Astrocyte of the hippocampus (primary cell): ENCODE data around the gene ZFP57.
A peak's percentile ranks its signal among the peaks of the same experiment; 100 is the strongest.

ENCODE experiments used
- DNase-seq: peaks from one replicate; pipeline ENCODE4 v3.0.0; 2011; ENCODE audit warnings: low read depth, low spot score

Gene ZFP57

DNA sequence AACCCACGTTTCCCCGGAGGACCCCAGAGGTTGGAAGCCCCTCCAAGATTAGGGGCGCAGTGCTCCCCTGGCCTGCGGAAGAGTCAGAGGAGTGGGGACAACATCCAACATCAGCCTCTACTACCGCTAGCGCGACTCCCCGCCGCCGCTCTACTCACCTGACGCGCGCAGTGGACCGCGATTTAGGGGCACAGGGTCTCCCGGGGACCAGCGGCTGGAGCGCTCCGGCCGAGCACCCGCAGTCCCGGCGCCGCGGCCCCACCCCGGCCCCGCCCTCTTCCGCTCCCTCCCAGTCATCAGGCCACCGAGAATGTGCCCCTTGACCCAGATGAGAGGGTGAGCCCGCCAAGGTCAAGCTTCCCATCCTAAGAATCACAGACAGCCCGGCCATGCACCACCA lies at the start of gene ZFP57:
Gene ZFP57 (minus strand): TSS at position 249 of the 400 bp plus-strand sequence. CDS start 4,149 bp downstream, outside the sequence.
- DNase-seq, result no peak

DNA sequence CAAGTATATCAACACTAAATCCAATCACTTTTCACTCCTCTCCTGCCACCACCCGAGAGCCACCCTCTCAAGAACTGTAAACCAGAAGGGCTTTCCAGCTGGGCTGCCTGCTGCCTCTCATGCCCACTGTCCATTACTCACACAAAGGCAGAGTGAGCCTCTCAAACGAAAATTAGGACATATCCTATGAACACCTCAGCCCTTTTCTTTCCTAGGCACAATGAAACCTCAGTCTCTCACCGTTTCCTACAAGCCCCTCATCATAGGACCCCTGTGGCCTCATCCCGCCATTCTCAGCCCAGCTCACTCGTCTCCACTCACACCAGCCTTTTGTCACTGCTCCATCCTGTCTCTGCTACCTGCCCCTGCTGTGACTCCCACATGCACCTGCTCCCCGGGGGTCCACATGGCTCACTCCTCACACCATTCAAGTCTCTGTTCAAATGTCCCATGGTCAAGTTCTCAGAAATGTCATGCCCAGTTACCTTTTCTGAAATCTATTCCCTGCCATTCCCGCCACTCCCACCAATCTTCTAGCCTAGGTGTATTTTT lies 49.7 kb upstream of the ZFP57 start:
- no peak for DNase-seq

DNA sequence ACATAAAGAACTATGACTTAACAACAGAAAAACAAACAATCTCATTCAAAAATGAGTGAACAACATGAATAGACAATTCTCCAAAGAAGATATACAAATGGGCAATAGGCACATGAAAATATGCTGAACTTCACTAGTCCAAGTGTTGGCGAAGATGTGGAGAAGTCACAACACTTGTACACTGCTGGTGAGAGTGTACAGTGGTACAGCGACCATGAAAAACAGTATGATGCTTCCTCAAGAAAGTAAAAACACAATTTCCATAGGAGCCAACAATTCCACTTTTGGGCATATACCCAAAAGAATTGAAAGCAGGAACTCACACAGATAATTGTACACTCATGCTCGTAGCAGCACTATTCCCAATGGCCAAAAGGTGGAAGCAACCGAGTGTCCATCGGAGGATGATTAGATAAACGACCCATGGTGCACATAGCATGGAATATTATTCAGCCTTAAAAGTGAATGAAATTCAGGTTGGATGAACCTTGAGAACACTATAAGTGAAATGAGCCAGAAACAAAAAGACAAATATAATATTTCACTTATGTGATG lies 48.9 kb upstream of the ZFP57 start:
- no peak for DNase-seq

DNA sequence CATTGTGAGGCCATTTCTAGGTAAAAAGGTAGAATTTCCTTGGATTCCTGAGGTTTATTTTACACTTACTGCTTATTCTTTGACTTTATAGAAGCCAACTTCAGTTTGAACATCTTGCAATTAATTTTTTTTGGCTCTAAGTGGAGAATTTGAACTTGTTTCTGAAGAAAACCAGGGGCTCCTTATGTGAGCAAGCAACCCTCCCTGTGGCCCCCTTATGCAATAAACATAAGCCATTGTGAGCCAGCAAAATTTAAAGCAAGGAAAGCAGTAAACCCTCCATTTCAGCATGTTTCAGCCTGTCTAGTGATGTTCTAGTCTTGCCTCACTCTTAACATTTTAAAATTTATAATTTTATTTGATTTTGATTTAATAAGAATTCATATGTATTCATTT lies 47.9 kb upstream of the ZFP57 start:
- no peak for DNase-seq

DNA sequence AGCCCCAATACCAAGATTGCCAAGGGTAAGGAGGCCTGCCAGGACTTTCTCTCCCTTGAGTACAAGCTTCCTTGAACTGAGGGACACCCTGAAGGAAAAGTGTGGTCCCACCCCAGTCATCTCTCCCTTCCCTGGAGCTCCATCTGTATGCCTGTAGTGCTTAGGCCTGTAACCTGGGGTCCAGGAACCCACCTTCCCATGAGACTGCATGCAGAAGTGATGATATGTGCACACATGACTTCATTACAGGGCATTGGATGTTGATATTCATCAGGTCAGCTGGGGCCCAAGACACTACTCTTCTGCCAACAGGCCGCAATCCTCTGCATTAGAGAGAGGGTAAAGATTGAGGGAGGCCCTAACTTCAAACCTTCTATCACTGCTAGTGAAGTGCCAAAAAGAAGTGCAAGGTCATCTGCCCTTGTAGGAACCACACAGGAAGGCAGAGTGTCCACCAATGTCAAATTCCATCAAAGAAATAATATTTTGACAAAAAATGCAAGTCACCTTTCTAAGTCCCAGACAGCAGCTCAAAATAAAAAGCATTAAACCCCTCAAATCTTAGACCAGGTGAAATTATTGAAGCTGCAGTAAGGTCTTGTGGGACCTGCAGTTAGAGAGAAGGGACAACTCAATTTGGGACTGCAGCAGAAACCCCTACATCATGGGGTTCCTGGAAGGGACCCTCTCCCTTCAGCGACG lies 47.4 kb upstream of the ZFP57 start:
- no peak for DNase-seq

DNA sequence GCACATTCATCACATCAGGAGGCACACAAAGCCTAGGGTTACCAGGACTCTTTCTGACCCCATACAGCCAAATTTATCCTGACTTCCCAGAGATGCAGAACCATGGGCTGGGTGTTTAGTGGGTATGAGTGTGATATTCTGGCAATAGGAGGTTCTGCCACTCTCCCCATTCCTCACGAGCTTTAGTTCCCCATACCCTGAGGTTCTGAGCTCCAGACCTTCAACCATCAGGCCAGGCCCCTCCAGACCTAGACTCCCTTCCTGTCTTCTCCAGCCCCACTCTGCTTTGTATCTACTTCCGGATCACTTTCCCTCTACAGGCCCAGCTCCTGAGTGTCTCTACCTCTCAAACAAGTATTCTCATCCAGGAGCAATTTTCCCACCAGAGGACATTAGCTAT lies 46.7 kb upstream of the ZFP57 start:
- DNase-seq, result no peak

DNA sequence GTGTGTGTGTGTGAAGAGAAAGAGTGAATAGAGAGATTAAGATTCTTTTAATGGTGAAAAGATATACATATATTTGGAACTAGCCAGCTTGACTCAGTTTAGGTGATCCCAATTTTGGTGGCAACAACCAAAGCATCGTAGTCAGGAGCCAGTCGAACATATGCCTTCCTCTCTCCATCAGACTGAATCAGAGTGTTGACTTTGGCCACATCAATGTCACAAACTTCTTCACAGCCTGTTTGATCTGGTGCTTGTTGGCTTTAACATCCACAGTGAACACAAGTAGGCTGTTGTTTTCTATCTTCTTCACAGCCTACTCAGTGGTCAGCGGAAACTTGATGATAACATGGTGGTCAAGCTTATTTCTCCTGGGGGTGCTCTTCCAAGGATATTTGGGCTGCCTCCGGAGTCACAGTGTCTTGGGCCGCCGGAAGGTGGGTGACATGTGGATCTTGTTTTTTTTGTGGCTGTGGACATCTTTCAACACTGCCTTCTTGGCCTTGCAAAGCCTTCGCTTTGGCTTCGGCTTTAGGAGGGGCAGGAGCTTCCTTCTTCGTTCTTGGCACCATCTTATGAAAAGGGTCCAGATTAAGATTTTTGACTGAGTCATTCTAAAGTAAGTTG lies 45.7 kb upstream of the ZFP57 start:
- DNase-seq, result no peak

DNA sequence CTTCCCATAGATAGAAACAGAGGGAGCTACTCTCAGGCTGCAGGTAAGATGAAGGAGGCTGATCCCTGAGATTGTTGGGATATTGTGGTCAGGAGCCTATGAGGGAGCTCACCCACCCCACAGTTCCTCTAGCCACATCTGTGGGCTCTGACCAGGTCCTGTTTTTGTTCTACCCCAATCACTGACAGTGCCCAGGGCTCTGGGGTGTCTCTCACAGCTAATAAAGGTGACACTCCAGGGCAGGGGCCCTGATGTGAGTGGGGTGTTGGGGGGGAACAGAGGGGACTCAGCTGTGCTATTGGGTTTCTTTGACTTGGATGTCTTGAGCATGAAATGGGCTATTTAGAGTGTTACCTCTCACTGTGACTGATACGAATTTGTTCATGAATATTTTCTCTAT lies 45.0 kb upstream of the ZFP57 start:
- no peak for DNase-seq

DNA sequence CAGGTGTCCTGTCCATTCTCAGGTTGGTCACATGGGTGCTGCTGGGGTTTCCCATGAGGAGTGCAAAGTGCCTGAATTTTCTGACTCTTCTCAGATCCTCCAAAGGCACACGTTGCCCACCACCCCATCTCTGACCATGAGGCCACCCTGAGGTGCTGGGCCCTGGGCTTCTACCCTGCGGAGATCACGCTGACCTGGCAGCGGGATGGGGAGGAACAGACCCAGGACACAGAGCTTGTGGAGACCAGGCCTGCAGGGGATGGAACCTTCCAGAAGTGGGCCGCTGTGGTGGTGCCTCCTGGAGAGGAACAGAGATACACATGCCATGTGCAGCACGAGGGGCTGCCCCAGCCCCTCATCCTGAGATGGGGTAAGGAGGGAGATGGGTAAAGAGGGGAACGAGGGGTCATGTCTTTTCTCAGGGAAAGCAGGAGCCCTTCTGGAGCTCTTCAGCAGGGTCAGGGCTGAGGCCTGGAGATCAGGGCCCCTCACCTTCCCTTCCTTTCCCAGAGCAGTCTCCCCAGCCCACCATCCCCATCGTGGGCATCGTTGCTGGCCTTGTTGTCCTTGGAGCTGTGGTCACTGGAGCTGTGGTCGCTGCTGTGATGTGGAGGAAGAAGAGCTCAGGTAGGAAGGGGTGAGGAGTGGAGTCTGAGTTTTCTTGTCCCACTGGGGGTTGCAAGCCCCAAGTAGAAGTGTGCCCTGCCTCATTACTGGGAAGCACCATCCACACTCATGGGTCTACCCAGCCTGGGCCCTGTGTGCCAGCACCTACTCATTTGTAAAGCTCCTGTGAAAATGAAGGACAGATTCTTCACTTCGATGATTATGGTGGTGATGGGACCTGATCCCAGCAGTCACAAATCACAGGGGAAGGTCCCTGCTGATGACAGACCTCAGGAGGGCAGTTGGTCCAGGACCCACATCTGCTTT lies 44.3 kb upstream of the ZFP57 start:
- no peak for DNase-seq

DNA sequence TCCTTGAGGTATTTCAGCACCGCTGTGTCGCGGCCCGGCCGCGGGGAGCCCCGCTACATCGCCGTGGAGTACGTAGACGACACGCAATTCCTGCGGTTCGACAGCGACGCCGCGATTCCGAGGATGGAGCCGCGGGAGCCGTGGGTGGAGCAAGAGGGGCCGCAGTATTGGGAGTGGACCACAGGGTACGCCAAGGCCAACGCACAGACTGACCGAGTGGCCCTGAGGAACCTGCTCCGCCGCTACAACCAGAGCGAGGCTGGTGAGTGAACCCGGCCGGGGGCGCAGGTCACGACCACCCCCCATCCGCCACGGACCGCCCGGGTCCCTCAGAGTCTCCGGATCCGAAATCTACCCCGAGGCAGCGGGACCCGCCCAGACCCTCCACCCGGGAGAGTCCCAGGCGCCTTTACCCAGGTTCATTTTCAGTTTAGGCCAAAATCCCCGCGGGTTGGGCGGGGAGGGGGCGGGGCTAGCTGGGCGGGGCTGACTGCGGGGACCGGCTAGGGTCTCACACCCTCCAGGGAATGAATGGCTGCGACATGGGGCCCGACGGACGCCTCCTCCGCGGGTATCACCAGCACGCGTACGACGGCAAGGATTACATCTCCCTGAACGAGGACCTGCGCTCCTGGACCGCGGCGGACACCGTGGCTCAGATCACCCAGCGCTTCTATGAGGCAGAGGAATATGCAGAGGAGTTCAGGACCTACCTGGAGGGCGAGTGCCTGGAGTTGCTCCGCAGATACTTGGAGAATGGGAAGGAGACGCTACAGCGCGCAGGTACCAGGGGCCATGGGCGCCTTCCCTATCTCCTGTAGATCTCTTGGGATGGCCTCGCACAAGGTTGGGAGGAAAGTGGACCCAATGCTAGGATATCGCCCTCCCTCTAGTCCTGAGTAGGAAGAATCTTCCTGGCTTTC lies 43.0 kb upstream of the ZFP57 start:
- DNase-seq, result peak; percentile 14

DNA sequence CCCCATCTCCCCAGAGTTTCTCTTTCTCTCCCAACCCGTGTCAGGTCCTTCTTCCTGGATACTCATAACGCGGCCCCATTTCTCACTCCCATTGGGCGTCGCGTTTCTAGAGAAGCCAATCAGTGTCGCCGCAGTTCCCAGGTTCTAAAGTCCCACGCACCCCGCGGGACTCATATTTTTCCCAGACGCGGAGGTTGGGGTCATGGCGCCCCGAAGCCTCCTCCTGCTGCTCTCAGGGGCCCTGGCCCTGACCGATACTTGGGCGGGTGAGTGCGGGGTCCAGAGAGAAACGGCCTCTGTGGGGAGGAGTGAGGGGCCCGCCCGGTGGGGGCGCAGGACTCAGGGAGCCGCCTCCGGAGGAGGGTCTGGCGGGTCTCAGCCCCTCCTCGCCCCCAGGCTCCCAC lies 42.3 kb upstream of the ZFP57 start, which contains the start of gene HLA-F:
Gene HLA-F (plus strand): TSS at position 173 of the 404 bp plus-strand sequence. CDS start 30 bp downstream, at position 203.
- peak; percentile 86 for DNase-seq

DNA sequence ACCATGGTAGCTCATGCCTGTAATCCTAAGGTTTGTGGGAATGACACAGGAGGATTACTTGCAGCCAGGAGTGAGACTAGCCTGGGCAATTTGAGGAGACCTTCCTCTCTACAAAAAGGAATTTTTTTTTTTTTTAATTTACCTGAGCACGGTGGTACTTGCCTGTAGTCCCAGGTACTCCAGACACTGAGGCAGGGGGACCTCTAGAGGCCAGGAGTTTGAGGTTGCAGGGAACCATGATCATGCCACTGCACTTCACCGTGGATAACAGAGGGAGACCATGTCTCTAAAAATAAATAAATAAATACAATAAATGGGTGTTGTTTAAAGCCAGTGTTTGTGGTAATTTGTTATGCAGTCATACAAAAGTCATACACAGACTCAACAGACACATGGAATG lies 39.9 kb upstream of the ZFP57 start:
- no peak for DNase-seq

DNA sequence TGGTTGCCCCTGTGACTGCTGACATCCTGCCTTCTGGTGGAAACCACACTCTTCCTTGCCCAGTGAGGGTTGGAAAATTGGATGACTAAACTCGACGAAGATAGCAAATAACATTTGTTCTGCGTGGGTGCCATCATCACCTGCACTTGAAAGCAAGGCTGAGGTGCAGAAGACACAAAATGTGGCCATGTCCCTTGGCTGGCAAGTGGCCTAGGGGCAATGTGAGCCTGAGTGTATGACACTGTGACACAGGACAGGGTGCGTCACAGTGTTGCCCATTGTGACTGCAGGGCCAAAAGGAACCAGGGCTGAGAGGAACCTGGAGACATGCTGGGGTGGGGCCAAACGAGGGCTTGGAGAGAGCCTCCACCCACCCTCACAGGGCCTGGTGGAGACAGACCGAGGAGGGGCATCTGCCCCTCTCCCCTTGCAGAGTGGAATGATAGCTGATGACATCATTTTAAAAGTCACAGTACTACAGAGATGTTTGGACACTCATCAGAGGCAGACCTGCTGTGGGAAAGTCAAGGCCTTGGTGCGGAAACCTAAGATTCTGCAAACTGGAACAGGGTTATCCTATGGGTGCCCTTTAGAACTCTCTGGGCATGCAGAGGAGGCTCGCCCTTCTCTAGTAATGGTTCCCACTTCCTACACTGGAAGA lies 29.5 kb upstream of the ZFP57 start:
- DNase-seq, result no peak

DNA sequence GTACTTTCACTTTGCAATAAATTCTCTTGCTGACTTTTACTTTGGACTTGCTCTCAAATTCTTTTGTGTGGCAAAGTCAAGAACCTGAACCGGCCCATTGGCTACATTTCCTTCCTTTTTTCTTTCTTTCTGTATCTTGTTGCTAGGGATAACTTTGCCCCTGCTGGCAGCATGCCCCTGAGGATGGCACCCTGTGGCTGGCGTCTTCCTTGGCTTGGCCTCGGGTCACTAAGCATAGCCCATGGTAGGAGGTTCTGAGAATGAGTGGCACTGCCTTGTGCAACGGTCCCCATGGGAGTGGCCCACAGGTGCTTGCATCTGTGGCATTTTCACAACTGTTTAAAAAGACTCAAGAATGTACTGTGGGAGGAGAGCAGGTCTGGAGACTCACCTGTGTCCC lies 28.2 kb upstream of the ZFP57 start:
- DNase-seq, result no peak

DNA sequence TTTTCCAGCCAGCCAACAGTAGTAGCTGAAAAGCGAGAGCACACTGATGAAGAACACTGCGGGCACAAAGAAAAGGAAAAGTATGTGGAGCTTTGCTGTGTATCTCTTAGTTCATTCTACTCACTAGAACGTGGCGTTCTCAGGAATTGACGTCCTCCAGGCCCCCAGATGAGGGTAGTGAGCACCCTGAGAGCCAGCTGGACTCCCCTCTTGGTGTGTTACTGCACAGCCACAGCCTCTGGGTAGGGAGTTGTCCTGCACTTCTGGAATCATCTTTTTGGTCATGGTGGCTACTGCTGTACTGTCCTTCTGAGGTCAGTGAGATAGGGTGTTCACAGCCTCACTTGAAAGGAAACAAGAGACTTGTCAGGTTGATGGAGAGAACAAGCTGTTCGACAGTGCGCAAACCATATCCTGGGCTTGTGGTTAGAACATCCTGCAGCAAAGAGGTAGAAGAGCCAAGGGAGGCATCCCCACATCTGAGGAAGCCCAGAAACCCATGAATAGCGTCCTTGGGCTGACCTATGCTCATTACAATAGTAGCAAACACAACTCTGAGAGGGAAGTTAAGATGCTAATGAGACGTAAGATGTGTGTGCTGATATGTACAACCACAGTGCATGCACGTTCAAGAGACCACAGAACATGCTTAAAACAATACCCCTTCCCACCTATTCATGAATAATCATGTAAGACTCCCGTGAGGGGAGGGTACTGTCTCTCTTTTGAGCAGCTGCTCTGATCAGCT lies 27.7 kb upstream of the ZFP57 start:
- no peak for DNase-seq

DNA sequence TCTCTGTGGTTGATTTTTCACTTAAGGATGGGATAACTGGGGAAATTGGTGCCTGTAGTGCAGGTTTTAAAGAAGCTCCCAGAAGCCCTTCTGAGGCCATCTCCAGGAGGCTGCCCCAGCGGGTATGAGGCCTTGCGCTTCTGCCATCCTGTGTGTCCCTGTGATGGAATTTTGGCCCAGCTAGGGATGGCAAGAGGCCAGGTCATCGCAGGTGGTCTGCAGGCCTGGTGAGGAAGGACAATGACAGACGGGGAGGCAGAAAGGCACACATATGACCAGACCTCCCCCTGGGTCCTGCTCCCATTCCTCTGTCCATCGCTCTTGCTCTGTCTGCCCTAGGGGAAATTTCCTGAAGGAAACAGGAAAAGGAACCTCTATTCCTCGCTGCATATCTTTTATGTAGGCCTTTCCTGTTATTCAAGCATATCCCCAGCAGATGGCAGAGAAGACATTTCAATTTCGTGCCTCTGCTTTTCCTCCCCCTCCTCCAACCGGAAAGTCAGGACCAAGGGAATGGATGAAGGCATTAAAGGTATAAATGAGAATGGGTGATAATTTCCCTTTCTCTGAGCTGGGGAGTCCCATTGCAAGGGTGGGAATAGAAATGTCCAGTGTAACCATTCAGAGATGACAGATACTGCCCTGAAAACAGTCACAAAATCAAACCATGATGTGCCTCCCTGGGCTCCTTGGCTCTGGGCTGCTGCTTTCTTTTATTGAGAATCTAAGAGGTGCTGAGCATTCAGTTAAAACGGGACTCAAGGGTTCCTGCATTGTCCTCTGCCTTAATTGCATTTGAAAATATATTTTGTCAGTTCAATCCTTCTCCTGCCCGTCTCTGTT lies 24.7 kb upstream of the ZFP57 start:
- DNase-seq, result peak; percentile 69

DNA sequence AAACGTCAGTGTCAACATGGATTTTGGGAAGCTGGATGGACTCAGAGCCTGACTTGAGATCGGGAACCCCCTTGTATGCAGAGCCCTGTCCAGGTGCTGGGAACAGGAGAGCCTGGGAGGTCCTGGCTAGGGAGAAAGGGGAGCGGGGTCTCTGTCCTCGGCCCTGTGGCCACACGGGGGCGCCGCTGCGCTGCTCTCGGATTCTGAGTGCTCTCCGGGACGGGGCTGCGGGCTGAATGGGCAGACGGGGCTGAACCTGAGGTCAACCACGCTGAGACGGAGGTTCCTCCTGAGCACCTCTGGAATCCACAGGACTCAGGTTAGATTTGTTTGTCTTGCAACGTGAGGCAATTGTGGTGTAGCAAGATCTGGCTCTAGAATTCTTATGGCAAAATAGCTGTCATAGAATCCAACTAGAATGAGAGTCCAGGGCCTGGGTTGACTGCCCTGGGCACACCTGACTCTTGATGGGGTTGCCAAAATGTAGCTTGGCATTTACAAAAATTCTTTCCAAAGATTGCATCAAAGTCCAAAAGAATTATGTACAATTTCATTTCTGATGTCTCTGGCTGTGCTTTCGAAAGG lies 21.7 kb upstream of the ZFP57 start:
- no peak for DNase-seq
